Stimulated activated CD8-positive, alpha-beta memory T cell treated with anti-CD3 and anti-CD28 coated beads, Interleukin-12 subunit alpha, Interleukin-12 subunit beta, amount 100 ng/mL, for 1 hour (primary cell): ENCODE results near the gene RHEB.
A peak's percentile ranks its signal among the peaks of the same experiment; 100 is the strongest.

Experiments
- DNase-seq: peaks from one replicate; pipeline ENCODE4 v3.0.0-alpha.2; 2020; ENCODE audit warnings: low read depth

RHEB gene

GRCh38 chr7:151448261-151449252 lies 71.1 kb downstream of the RHEB start:
- peak; percentile 67 for DNase-seq

DNA sequence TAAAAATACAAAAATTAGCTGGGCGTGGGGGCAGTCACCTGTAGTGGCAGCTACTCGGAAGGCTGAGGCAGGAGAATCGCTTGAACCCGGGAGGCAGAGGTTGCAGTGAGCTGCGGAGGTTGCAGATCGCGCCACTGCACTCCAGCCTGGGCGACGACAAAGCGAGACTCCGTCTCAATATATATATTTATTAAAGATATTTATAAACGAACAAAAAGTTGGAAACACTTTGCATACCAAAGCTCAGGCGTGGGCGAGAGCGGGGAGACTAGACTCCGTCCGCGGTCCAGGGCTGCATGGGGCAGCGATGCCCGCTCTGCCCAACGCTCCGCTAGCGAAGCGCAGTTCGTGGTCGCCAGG lies 71.8 kb downstream of the RHEB start:
- no peak for DNase-seq

DNA sequence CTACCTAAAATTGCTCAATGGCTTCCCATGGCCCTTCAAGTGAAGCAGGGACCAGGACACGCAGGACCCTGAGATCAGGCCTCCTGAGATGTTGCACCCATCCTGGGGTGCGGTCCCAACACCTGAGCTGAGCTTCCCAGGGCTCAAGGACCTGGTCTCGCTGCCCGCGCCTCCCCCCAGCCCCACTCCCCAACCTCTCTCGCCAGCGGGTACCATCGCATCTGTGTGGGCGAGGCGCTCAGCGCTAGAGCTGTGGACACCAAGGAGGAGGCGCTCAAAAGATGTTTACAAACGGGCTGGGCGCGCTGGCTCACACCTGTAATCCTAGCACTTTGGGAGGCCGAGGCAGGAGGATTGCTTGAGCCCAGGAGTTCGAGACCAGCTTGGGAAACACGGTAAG lies 72.4 kb downstream of the RHEB start:
- no peak for DNase-seq

GRCh38 chr7:151446412-151446811 lies 73.3 kb downstream of the RHEB start:
- DNase-seq, result no peak

DNA sequence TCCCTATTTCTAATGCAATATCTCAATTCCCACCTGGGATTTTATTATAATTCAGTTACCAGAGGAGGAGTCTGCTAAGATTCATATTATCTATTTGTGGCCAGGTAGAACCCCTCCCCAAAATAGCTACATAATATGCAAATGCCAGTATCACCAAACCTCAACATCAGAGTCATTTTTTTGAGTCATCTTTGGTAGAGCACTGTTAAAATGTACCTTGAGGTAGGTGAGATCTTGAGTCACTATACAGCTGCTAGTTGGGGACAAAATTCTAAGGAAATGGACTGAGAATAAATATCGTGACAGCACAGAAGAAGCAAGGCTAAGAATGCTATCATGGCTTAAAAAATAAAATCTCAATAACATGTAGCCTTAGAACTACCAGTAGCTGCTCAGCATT lies 75.1 kb downstream of the RHEB start:
- no peak for DNase-seq

GRCh38 chr7:151442776-151443496 lies 76.8 kb downstream of the RHEB start:
- DNase-seq, result no peak

DNA sequence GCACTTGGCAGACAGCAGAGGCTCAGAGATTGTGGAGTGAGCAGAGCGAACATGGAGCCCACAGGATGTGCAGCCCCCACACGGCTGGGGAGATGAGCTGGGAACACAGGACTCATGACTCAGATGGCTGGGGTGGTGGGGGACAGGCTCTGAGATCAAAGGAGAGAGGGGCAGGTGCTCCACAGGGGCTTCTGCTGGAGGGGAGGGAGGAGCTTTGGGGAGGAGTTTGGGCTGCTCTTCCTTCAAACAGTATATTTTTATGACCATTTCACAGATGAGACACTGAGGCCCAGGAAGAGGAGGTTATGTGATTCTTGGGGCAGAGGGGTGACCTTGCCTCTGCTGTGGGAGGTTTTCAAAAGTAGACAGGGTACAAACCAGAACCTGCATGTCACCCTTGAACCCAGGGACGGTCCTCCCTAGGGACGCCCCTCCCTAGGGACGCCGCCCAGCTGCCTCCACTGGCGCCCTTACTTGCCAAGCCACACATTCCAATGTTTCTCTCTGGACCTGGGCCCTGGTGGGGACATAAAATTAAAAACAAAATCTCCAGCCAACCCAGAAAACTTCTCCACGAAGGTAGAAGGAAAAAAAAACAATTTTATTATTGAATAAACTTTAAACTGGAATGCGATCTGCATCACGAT lies 78.8 kb downstream of the RHEB start:
- DNase-seq, result no peak

GRCh38 chr7:151439855-151440798 lies 79.6 kb downstream of the RHEB start, which contains the start of gene CRYGN:
Gene CRYGN, minus strand, starts transcription at chr7:151440141. Its CDS starts 224 bp downstream, at chr7:151439917.
- no peak for DNase-seq

- DNase-seq, result no peak
Observed at GRCh38 chr7:151438864-151439601, 80.7 kb downstream of the RHEB start.

- DNase-seq, result no peak
Observed at GRCh38 chr7:151437866-151438516, 81.7 kb downstream of the RHEB start.

- DNase-seq, result no peak
Observed at GRCh38 chr7:151437159-151437553, 82.5 kb downstream of the RHEB start.

DNA sequence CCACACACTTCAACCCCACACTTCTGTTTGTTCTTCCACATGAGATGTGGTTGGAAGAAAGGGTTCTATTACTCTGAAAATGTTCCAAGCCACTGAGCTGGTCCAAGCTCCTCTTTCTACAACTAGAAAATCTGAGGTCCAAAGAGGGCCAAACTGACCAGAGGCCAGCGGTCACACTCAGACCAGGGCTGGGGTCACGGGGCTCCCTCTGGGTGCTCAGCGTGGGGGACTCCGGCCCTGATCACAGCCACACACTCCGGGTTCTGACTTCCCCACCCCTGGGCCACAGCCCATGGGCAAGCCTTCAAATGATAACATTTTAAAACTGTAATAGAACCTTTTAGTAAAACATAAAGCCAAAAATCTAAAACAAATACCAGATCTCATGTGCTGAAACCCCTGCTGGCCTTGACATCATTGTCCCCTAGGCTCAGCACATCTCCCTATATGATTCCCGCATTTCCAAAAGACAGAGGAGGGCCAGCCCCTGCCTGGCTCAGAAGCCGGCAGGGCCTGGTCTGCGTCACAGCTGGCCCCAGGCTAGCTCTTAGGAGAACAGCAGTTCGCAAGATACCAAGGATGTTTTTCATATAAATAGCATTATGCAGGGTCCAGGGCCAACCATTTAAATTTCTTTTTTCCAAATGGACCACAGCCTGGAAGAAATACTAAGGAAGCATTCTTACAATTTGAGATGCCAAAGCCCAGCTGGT lies 83.1 kb downstream of the RHEB start:
- no peak for DNase-seq

- no peak for DNase-seq
Observed at GRCh38 chr7:151435971-151436370, 83.7 kb downstream of the RHEB start.

DNA sequence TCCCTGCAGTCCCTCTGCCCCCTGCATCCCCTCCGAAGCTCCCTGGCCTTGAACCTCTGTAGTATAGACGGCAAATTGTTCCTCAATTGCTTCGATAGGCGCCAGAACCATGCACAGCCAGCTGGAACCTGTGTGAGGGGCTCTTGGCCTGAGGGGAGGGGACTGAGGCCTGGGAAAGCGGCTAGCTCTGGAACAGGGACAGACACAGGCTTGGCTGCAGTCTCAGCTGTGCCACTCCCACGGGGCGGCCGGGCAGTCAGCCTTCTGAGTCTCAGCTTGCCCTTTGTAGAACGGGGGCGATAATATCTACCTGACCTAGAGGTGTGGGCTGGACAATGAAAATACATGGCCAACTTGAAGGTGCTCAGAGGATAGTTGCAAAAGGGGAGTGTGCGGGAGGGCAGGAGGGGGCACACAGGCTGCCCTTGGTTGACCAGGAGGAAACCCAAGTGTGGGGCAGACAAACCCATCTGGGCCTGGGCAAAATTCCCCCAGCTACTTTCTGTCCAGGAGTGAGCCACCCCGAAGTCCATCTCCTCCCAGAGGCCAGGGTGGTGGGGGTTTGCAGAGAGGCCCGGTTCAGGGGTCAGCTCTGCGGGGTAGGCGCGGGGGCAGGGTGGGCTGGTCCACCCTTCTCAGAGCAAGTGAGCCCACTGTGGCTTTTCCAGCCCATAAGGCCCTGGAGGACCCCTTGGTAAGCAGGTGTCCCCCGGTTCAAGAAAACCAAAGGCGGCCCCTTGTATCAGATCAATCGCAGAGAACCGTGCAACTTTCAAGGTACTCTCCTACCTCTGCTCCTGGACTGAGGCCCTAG lies 84.4 kb downstream of the RHEB start:
- no peak for DNase-seq

DNA sequence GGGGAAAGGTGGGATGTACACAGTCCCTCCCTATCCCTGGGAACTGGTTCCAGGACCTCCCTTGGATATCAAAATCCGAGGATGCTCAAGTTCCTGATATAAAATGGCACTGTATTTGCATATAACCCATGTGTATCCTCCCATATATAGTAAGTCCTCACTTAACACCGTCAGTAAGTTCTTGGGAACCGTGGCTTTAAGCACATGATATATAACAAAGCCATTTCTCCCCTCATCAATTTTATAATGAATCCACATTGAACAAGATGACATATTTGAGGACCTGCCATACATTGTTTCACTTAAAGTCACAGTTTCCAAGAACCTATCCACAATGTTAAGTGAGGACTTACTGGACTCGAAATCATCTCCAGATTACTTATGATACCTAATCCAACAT lies 85.1 kb downstream of the RHEB start:
- DNase-seq, result no peak

DNA sequence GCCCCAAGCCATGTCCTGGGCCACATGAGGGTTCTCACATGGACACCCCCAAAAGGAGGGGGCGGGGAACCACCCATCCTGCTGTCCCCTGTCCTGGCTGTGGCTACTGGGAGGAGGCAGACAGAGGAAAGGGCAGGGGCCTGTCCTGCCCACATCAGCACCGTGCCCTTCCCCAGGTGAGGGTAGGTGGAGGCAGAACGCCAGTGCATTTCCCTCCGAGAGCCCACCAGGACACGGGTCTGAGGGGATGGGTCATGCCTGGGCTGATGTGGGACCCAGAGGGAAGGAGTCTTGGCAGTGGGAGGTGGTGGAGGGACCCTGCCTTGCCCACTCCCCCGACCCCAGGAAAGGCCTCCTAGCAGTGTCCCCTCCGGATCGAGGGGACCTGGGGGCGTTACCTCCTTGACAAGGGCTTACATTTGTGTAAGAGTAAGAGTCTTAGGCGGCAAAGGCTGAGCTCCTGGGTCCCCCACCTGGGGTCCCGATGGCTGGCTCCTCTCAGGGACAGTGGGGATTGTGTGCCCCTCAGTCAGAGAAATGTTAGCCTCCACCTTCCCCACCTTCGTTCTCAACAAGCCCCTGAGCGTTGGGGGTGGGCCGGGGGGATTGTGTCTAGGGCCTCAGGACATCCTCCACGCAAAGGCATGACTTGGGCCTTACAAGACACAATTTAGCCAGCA lies 85.8 kb downstream of the RHEB start:
- DNase-seq, result no peak

DNA sequence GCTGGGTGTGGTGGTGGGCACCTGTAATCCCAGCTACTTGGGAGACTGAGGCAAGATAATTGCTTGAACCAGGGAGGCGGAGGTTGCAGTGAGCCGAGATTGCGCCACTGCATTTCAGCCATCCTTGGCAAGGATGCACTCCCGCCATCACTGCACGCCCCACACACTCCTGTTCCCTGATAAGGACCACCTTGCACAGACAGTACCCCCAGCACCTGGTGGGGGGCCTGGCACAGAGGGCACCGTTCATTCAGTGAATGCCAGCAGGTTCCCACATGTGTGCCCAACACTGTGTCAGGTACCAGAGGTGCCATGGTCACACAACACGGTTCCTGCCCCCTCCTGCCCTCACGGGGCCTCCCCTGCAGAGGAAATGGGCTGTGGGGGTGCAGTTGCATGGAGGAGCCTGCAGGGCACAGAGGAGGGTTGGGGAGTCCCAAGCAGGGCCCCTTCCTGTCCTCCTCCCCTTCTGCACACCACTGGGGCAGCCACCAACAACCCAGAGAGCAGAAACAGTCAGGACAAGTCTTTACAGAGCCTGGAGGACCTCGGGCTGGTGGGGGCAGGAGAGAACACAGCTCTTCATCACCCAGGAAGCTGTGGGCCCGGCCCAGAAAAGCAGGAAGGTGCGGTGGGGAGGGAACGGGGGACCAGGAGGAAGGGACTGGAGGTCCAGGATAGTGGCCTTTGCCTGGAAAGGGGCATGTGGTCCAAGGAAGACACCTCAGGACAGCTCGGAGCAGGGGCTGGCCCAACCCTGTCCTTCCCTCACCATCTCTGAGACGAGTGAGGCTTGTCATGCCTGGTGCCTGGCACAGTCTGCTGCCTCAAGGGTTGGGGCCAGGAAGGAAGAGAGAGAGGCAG lies 86.8 kb downstream of the RHEB start:
- no peak for DNase-seq
